Epithelial cell of umbilical artery (primary cell): ENCODE measurements around the gene UBE2G2. TPM values are rescaled to one million over a fixed set of nuclear protein-coding genes. Genes with fewer than 3 reads are reported as not detected.

Experiments
- total RNA-seq: library from RNA; depleted of rRNA; stranded (reverse); fragments of >200 nt; gene quantifications from 2 replicates; pipeline ENCODE4 v1.2.3, GENCODE V29; 2014

Gene UBE2G2
- 75.4 and 101 TPM in 2 replicates for total RNA-seq

GRCh38 chr21:44801468-44802395 is at the start of gene UBE2G2:
UBE2G2 (minus strand) TSS chr21:44801820; CDS start chr21:44801748, 72 bp downstream.

GRCh38 chr21:44817914-44818639 is 16.5 kb upstream of the UBE2G2 start, which contains the start of gene SUMO3:
SUMO3 (minus strand) TSS chr21:44818062; CDS start chr21:44817968, 94 bp downstream.

Other genes with a start within 250 kb of the UBE2G2 start
- gene KRTAP10-3, start 243.0 kb downstream of the UBE2G2 start, total RNA-seq = not detected in 2 replicates
- gene KRTAP10-4, start 228.1 kb downstream of the UBE2G2 start, total RNA-seq = not detected in 2 replicates
- not detected in 2 replicates for gene KRTAP10-5, start 221.2 kb downstream of the UBE2G2 start, total RNA-seq
- not detected in 2 replicates for gene KRTAP10-6, start 209.3 kb downstream of the UBE2G2 start, total RNA-seq
- gene KRTAP10-7, start 201.2 kb downstream of the UBE2G2 start, total RNA-seq = not detected in 2 replicates
- not detected in 2 replicates for gene KRTAP10-8, start 189.7 kb downstream of the UBE2G2 start, total RNA-seq
- gene KRTAP10-9, start 174.7 kb downstream of the UBE2G2 start, total RNA-seq = not detected in 2 replicates
- gene KRTAP10-10, start 164.5 kb downstream of the UBE2G2 start, total RNA-seq = not detected in 2 replicates
- not detected in 2 replicates for gene KRTAP10-11, start 155.4 kb downstream of the UBE2G2 start, total RNA-seq
- not detected in 2 replicates for gene KRTAP12-4, start 147.2 kb downstream of the UBE2G2 start, total RNA-seq
- gene KRTAP12-3, start 143.9 kb downstream of the UBE2G2 start, total RNA-seq = not detected in 2 replicates
- gene KRTAP12-2, start 134.9 kb downstream of the UBE2G2 start, total RNA-seq = not detected in 2 replicates
- not detected in 2 replicates for gene KRTAP12-1, start 119.7 kb downstream of the UBE2G2 start, total RNA-seq
- not detected in 2 replicates for gene KRTAP10-12, start 104.6 kb downstream of the UBE2G2 start, total RNA-seq
- gene TSPEAR, start 90.2 kb downstream of the UBE2G2 start, total RNA-seq = not detected in 2 replicates
- gene SUMO3, start 16.2 kb upstream of the UBE2G2 start, total RNA-seq = 88.0 and 101 TPM in 2 replicates
- 300 and 391 TPM in 2 replicates for gene PTTG1IP, start 71.9 kb upstream of the UBE2G2 start, total RNA-seq
- gene ITGB2, start 119.1 kb upstream of the UBE2G2 start, total RNA-seq = under 0.01 TPM in 1 of 2 replicates, not detected in the other
- gene SLX9, start 138.2 kb upstream of the UBE2G2 start, total RNA-seq = 25.4 and 35.1 TPM in 2 replicates